Measurements from ENCODE around the gene MBOAT2. TPM values are rescaled to one million over a fixed set of nuclear protein-coding genes. Genes with fewer than 3 reads are reported as not detected.
"Not testable (repeated sequence)": the region's sequence is repeated elsewhere in the genome, so short reads cannot be mapped to it uniquely, and the experiment has no call there.

Gene MBOAT2
- 10 to 100 TPM; 51.1 to 71.5 (median 67.4) TPM for polyA plus RNA-seq (ENCODE audit: insufficient read length in 4 of 4)

- DNase-seq (ENCODE audit: low read depth in 4 of 4, low spot score in 2 of 4), result peak; percentile 63 to 89 (median 84)
Measured at GRCh38 chr2:9003616-9004337, at the start of gene MBOAT2. MBOAT2 (minus strand) TSS chr2:9003684; CDS start chr2:9003614, 70 bp downstream.

- no peak for DNase-seq (ENCODE audit: low read depth in 4 of 4, low spot score in 2 of 4)
Measured at GRCh38 chr2:9052821-9053533, 49.5 kb upstream of the MBOAT2 start.

- not testable (repeated sequence) for DNase-seq (ENCODE audit: low read depth in 4 of 4, low spot score in 2 of 4)
Measured at GRCh38 chr2:9051451-9051850, 48.0 kb upstream of the MBOAT2 start.

GRCh38 chr2:9050122-9050809, 46.8 kb upstream of the MBOAT2 start:
- DNase-seq (ENCODE audit: low read depth in 4 of 4, low spot score in 2 of 4), result no peak

GRCh38 chr2:9045595-9045994, 42.1 kb upstream of the MBOAT2 start:
- DNase-seq (ENCODE audit: low read depth in 4 of 4, low spot score in 2 of 4), result no peak

- not testable (repeated sequence) for DNase-seq (ENCODE audit: low read depth in 4 of 4, low spot score in 2 of 4)
Measured at GRCh38 chr2:9043491-9043890, 40.0 kb upstream of the MBOAT2 start.

- DNase-seq (ENCODE audit: low read depth in 4 of 4, low spot score in 2 of 4), result no peak
Measured at GRCh38 chr2:9037166-9037565, 33.7 kb upstream of the MBOAT2 start.

- DNase-seq (ENCODE audit: low read depth in 4 of 4, low spot score in 2 of 4), result no peak
Measured at GRCh38 chr2:9033385-9034168, 30.1 kb upstream of the MBOAT2 start.

GRCh38 chr2:9032536-9033255, 29.2 kb upstream of the MBOAT2 start:
- no peak for DNase-seq (ENCODE audit: low read depth in 4 of 4, low spot score in 2 of 4)

GRCh38 chr2:9032121-9032520, 28.6 kb upstream of the MBOAT2 start:
- DNase-seq (ENCODE audit: low read depth in 4 of 4, low spot score in 2 of 4), result no peak

GRCh38 chr2:9031246-9031645, 27.8 kb upstream of the MBOAT2 start:
- no peak for DNase-seq (ENCODE audit: low read depth in 4 of 4, low spot score in 2 of 4)

- no peak for DNase-seq (ENCODE audit: low read depth in 4 of 4, low spot score in 2 of 4)
Measured at GRCh38 chr2:9030841-9031240, 27.4 kb upstream of the MBOAT2 start.

GRCh38 chr2:9030190-9030589, 26.7 kb upstream of the MBOAT2 start:
- no peak for DNase-seq (ENCODE audit: low read depth in 4 of 4, low spot score in 2 of 4)

GRCh38 chr2:9029721-9030120, 26.2 kb upstream of the MBOAT2 start:
- no peak for DNase-seq (ENCODE audit: low read depth in 4 of 4, low spot score in 2 of 4)

- no peak for DNase-seq (ENCODE audit: low read depth in 4 of 4, low spot score in 2 of 4)
Measured at GRCh38 chr2:9027884-9028283, 24.4 kb upstream of the MBOAT2 start.

- DNase-seq (ENCODE audit: low read depth in 4 of 4, low spot score in 2 of 4), result no peak
Measured at GRCh38 chr2:9025746-9026145, 22.3 kb upstream of the MBOAT2 start.

GRCh38 chr2:9024575-9024974, 21.1 kb upstream of the MBOAT2 start:
- DNase-seq (ENCODE audit: low read depth in 4 of 4, low spot score in 2 of 4), result no peak

- no peak for DNase-seq (ENCODE audit: low read depth in 4 of 4, low spot score in 2 of 4)
Measured at GRCh38 chr2:9021563-9022211, 18.2 kb upstream of the MBOAT2 start.

GRCh38 chr2:9020267-9020666, 16.8 kb upstream of the MBOAT2 start:
- no peak for DNase-seq (ENCODE audit: low read depth in 4 of 4, low spot score in 2 of 4)

GRCh38 chr2:9018534-9018933, 15.1 kb upstream of the MBOAT2 start:
- no peak for DNase-seq (ENCODE audit: low read depth in 4 of 4, low spot score in 2 of 4)
